Activated CD8-positive, alpha-beta T cell treated with anti-CD3 and anti-CD28 coated beads, Interleukin-2, amount 10 ng/mL, durations not matched to agents 7 days and 5 days (primary cell): ENCODE data around the gene CXCR4. TPM values are rescaled to one million over a fixed set of nuclear protein-coding genes. Genes with fewer than 3 reads are reported as not detected.

Experiments used
- ATAC-seq: fragments of 150-1000 bp; cut with Tn5 transposase; one replicate; pipeline ENCODE4 v1.10.0; 2021; ENCODE audit warnings: moderate library complexity
- CTCF ChIA-PET: fragments of 350-600 bp; sonication (Branson Sonifier 250); formaldehyde crosslinking; loops from one replicate; lab custom pipeline; 2021; ENCODE audit warnings: antibody characterized with exemption; lab: Charles Lee
- POLR2A ChIA-PET: fragments of 350-600 bp; sonication (Branson Sonifier 250); formaldehyde crosslinking; loops from one replicate; lab custom pipeline; 2021; ENCODE audit warnings: antibody characterized with exemption; lab: Charles Lee
- DNase-seq: peaks from one replicate; pipeline ENCODE4 v3.0.0-alpha.2; 2020
- H3K27ac Mint-ChIP-seq: one replicate; pipeline ENCODE4 v1.8.0; 2021; ENCODE audit warnings: mild to moderate bottlenecking, mixed read lengths
- H3K27me3 Mint-ChIP-seq: one replicate; pipeline ENCODE4 v1.8.0; 2021; ENCODE audit warnings: low read depth, mixed read lengths
- H3K36me3 Mint-ChIP-seq: one replicate; pipeline ENCODE4 v1.8.0; 2021; ENCODE audit warnings: low read depth, mixed read lengths
- H3K4me1 Mint-ChIP-seq: one replicate; pipeline ENCODE4 v1.8.0; 2021; ENCODE audit warnings: low read depth, mixed read lengths
- H3K4me3 Mint-ChIP-seq: one replicate; pipeline ENCODE4 v1.8.0; 2021; ENCODE audit warnings: mild to moderate bottlenecking, mixed read lengths
- H3K9me3 Mint-ChIP-seq: one replicate; pipeline ENCODE4 v1.8.0; 2022; ENCODE audit warnings: mixed read lengths; ENCODE audit not compliant: insufficient read depth
- total RNA-seq, 2 experiments: library from RNA; stranded (reverse); gene quantifications; one replicate each; pipeline ENCODE4 v1.2.3, GENCODE V29; 2021

The CXCR4 gene
- total RNA-seq, 2 experiments from 2014 or later: 219 to 226 TPM

DNA sequence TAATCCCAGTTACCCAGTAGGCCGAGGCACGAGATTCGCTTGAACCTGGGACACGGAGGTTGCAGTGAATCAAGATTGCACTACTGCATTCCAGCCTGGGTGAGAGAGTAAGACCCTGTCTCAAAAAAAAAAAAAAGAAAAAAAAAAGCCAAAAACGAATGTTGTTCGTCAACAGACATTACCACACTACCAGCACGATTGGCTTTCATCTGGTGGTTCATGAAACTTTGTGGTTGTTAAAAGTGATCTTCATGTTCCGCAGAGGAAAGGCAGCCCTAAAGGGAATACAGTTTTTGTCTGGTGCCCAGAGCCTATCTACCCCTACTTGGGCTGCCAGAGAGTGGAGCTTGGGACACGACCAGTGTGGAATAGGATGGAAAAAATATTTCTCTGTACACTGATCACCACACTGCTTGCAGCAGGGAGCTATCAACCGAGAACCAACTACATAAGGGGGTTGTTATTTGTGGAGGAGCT, 13.6 kb upstream of the CXCR4 start:
- ChIA-PET POLR2A (interaction anchor here (0.7 to 5.1 kb wide), 8 partner anchors 12 to 251 kb away, joined by 3 to 56 read pairs (median 6); partner anchors contain the start of gene CXCR4), CTCF (interaction anchor here (0.6 to 2.0 kb wide), 7 partner anchors 12 to 252 kb away, joined by 3 to 10 read pairs (median 3); no protein-coding TSS in a partner anchor)
- H3K36me3 Mint-ChIP-seq: peaks cover 8% of the 10 kb centered on the region
- no peaks in the 10 kb centered on the region for H3K9me3 Mint-ChIP-seq
- peaks cover 2% of the 10 kb centered on the region for H3K27me3 Mint-ChIP-seq
- peaks cover 97% of the 10 kb centered on the region for H3K4me1 Mint-ChIP-seq
- peak overlapping the region; percentile 88 for H3K27ac Mint-ChIP-seq
- ATAC-seq: peak; percentile 37
- DNase-seq: peak; percentile 69
- H3K4me3 Mint-ChIP-seq: peak overlapping the region; percentile 75

DNA sequence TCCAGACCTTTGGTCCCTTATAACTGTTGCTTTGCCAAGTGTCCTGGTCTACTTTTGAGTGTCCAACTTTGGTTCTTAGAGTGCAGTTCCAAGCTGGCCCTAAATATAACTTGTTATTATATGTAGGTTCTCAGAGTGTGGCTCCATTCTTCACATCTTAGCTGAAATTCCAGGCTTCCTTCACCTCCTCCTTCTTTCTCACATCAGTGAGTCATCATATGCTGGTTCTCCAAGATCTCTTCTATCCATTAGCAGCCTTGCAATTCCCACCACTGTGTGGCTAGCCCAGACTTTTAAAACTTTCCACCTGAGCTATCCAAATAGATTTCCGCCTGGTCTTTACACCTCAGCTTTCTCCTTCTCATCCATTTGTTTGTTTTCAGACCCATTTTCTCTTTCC, 12.6 kb upstream of the CXCR4 start:
- ATAC-seq: no peak
- Mint-ChIP-seq H3K36me3 (peaks cover 8% of the 10 kb centered on the region), H3K27ac (peak overlapping the region; percentile 88), H3K9me3 (no peaks in the 10 kb centered on the region), H3K4me3 (peak overlapping the region; percentile 1), H3K27me3 (peaks cover 3% of the 10 kb centered on the region), H3K4me1 (peaks cover 97% of the 10 kb centered on the region)
- ChIA-PET CTCF (interaction anchor here (0.9 to 2.4 kb wide), 9 partner anchors 11 to 254 kb away, joined by 3 to 11 read pairs (median 3); no protein-coding TSS in a partner anchor), POLR2A (interaction anchor here (0.8 to 5.1 kb wide), 8 partner anchors 11 to 217 kb away, joined by 3 to 47 read pairs (median 4); partner anchors contain the start of genes CXCR4 and DARS1)
- no peak for DNase-seq

DNA sequence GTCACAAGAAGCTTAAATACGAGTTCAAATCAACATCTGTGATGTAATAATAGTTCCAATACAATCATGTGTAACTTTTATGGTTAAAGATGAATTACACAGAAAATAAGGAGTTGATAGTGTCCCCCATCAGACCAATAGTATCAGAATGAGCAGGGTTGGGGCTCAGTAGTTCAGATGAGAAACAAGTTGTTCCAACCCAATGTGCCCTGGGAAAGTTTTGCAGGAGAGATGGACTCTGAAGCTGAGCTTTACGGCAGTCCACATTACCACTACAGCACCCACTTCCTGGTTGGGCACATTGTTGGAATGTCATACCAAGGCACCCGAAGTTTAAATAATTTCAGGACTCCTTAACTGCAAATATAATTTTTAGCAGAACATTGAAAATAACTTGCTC, 12.1 kb upstream of the CXCR4 start:
- peaks cover 8% of the 10 kb centered on the region for H3K36me3 Mint-ChIP-seq
- H3K9me3 Mint-ChIP-seq: no peaks in the 10 kb centered on the region
- peaks cover 3% of the 10 kb centered on the region for H3K27me3 Mint-ChIP-seq
- ChIA-PET CTCF (interaction anchor here (0.9 to 2.4 kb wide), 10 partner anchors 109 to 254 kb away, joined by 3 to 11 read pairs (median 3); no protein-coding TSS in a partner anchor), POLR2A (interaction anchor here (0.8 to 5.1 kb wide), 8 partner anchors 11 to 216 kb away, joined by 3 to 47 read pairs (median 4); partner anchors contain the start of genes CXCR4 and DARS1)
- peak overlapping the region; percentile 88 for H3K27ac Mint-ChIP-seq
- peak overlapping the region; percentile 53 for H3K4me3 Mint-ChIP-seq
- H3K4me1 Mint-ChIP-seq: peaks cover 97% of the 10 kb centered on the region
- DNase-seq: no peak
- no peak for ATAC-seq

DNA sequence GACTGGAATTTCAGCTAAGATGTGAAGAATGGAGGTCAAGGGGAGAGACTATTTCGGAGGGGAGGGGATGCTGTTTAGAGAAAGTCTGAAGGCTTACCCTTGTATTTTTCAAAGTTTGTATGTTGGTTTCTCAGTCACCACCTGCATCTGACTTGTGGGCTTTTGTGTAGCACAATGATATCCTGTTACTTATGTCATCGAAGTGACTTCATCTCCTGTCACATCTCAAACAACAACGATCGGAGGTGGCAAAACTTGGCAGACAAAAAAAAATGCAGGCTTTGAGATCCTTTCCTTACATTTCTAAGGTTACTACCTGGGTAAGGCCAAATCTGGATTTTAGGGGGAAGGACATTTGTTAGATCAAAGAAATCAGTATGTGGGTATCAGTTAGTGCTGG, 11.7 kb upstream of the CXCR4 start:
- Mint-ChIP-seq H3K27ac (peak overlapping the region; percentile 88), H3K4me1 (peaks cover 97% of the 10 kb centered on the region), H3K9me3 (no peaks in the 10 kb centered on the region), H3K4me3 (peak overlapping the region; percentile 53), H3K36me3 (peaks cover 8% of the 10 kb centered on the region), H3K27me3 (peaks cover 3% of the 10 kb centered on the region)
- ChIA-PET CTCF (interaction anchor here (0.7 to 2.4 kb wide), 9 partner anchors 109 to 332 kb away, joined by 3 to 11 read pairs (median 3); no protein-coding TSS in a partner anchor), POLR2A (interaction anchor here (0.8 to 5.1 kb wide), 8 partner anchors 10 to 216 kb away, joined by 3 to 47 read pairs (median 4); partner anchors contain the start of genes CXCR4 and DARS1)
- peak; percentile 43 for ATAC-seq
- DNase-seq: peak; percentile 64

DNA sequence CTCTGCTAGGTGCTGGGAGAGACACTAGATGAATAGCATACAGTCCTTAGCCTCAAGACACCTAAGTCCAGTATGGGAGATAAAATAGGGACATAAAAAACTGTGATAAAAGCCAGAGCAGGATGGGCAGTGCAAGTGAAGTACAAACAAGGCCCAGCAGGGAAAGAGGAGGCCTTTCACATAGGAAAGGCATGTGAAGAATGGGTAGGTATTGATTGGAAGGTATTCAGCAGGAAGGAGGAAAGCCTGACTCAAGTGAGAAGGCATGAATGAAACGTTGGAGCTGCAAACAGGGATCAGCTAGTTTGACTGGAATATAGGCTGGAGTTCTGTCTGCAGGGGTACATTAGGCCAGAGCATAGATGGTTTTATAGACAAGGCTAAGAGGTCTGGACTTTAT, 11.0 kb upstream of the CXCR4 start:
- Mint-ChIP-seq H3K36me3 (peaks cover 8% of the 10 kb centered on the region), H3K4me3 (no peak overlapping the region), H3K27me3 (peaks cover 3% of the 10 kb centered on the region), H3K4me1 (peaks cover 97% of the 10 kb centered on the region), H3K9me3 (no peaks in the 10 kb centered on the region), H3K27ac (peak overlapping the region; percentile 88)
- no peak for ATAC-seq
- ChIA-PET POLR2A (interaction anchor here (0.8 to 5.1 kb wide), 5 partner anchors 8 to 198 kb away, joined by 3 to 47 read pairs (median 5); partner anchors contain the start of gene CXCR4), CTCF (interaction anchor here (0.7 to 2.4 kb wide), 6 partner anchors 15 to 331 kb away, joined by 3 to 11 read pairs (median 3); no protein-coding TSS in a partner anchor)
- DNase-seq: no peak

DNA sequence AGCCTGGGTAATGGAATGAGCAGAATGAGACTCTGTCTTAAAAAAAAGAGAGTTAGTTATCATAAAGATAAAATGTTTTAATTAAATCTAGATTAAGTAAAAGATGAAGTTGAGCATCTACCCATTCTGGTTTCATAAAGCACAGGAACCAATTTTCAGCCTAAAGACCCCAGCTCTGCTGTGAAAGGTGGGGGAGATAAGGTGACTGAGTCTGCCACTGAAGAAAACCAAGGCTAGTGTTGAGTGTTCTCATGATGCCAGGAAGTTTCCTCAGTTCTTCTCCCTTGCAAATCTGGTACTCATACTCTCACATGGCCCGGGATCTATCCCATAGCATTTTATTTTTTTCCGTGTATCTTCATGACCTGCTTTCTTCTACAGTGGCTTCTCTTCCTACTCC, 10.4 kb upstream of the CXCR4 start:
- H3K9me3 Mint-ChIP-seq: no peaks in the 10 kb centered on the region
- H3K27me3 Mint-ChIP-seq: peaks cover 3% of the 10 kb centered on the region
- H3K27ac Mint-ChIP-seq: no peak overlapping the region
- POLR2A ChIA-PET: interaction anchor here (0.7 to 5.1 kb wide), 4 partner anchors 8 to 129 kb away, joined by 3 to 47 read pairs (median 22); partner anchors contain the start of gene CXCR4
- DNase-seq (no peak), ATAC-seq (no peak)
- peaks cover 8% of the 10 kb centered on the region for H3K36me3 Mint-ChIP-seq
- peaks cover 96% of the 10 kb centered on the region for H3K4me1 Mint-ChIP-seq
- no peak overlapping the region for H3K4me3 Mint-ChIP-seq
- CTCF ChIA-PET: interaction anchor here (1.0 to 1.5 kb wide), 4 partner anchors 15 to 331 kb away, joined by 3 to 4 read pairs (median 3); no protein-coding TSS in a partner anchor

DNA sequence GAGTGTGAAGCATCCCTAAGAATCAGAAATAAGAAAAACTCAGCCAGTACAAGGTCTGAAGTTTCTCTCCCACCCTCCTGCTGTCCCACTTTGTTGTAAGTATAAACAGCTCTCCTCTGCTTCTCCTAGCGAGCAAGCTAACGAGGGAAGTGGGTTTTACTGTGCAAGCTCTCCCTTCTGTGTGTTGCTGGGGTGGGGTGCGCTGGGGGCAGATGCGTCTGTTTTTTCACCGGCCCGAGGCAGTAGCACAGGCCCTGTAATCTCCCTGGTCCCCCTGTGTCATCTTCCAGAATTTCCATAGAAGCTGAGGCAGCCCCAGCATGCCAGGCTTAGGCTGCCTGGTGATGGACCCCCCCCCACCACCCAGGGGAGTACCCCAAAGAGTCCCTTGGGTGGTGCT, 9.4 kb upstream of the CXCR4 start:
- no peak for DNase-seq
- ChIA-PET CTCF (interaction anchor here (1.1 to 1.5 kb wide), 2 partner anchors 16 to 251 kb away, joined by 3 to 4 read pairs; no protein-coding TSS in a partner anchor), POLR2A (interaction anchor here (1.9 to 4.3 kb wide), 2 partner anchors 8 to 9 kb away, joined by 5 to 40 read pairs; partner anchors contain the start of gene CXCR4)
- Mint-ChIP-seq H3K4me3 (no peak overlapping the region), H3K27me3 (peaks cover 3% of the 10 kb centered on the region), H3K27ac (no peak overlapping the region), H3K4me1 (peaks cover 94% of the 10 kb centered on the region), H3K9me3 (no peaks in the 10 kb centered on the region), H3K36me3 (peaks cover 8% of the 10 kb centered on the region)
- ATAC-seq: no peak

DNA sequence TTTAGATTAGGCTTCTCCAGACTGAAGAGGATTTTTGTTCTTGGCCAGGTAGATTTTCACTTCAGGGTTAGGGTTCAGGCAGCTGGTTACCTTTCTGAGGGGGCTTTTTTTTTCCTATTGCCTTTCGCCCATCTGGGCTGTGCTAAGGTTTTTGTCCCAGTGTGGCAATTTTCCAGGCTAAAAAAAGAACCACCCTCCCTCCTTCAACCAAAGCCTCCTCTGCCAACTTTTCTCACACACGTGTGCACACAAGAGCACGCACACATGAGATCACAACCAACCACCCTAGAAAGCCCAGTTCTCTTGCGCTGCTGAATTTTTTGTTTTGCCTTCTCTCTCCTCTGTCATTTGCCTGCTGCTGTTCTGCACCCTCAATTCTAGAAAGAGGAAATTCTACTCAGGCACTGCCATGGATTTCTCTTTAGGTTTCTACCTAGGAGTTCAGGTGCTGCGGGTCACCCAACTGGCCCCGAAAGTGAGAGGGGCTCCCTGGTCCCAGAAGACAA, 8.5 kb upstream of the CXCR4 start:
- CTCF ChIA-PET: interaction anchor here (1.3 to 1.9 kb wide), 2 partner anchors 251 to 258 kb away, joined by 3 to 9 read pairs; no protein-coding TSS in a partner anchor
- H3K9me3 Mint-ChIP-seq: no peaks in the 10 kb centered on the region
- H3K4me1 Mint-ChIP-seq: peaks cover 90% of the 10 kb centered on the region
- POLR2A ChIA-PET: no interaction called here
- ATAC-seq (no peak), DNase-seq (no peak)
- peaks cover 3% of the 10 kb centered on the region for H3K27me3 Mint-ChIP-seq
- peaks cover 8% of the 10 kb centered on the region for H3K36me3 Mint-ChIP-seq
- no peak overlapping the region for H3K27ac Mint-ChIP-seq
- no peak overlapping the region for H3K4me3 Mint-ChIP-seq

DNA sequence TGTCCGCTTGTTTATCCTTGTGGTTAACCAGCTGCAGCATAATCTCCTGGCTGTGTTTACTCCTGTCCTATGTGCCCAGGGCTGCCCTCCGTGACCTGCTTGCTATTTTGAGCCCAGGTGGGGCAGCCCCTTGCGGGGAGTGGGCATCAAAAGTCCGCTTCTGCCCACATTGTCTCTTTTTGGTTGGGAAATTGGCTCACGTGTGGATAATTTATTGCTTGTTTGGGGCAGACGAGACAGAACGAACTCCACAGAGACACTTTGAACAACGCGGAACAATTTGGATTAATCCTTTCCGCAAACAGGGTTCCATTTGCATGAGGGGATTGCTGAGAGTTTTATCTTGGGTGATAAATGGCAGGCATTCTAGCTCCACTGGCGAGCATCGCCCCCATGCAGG, 8.1 kb upstream of the CXCR4 start:
- peaks cover 6% of the 10 kb centered on the region for H3K27me3 Mint-ChIP-seq
- no peak overlapping the region for H3K4me3 Mint-ChIP-seq
- DNase-seq (no peak), ATAC-seq (no peak)
- H3K36me3 Mint-ChIP-seq: peaks cover 8% of the 10 kb centered on the region
- no peaks in the 10 kb centered on the region for H3K9me3 Mint-ChIP-seq
- ChIA-PET POLR2A (interaction anchor here (1.0 to 4.0 kb wide), 4 partner anchors 7 to 142 kb away, joined by 3 to 13 read pairs (median 8); no protein-coding TSS in a partner anchor), CTCF (interaction anchor here (0.7 to 1.9 kb wide), 6 partner anchors 8 to 259 kb away, joined by 3 to 9 read pairs (median 4); no protein-coding TSS in a partner anchor)
- no peak overlapping the region for H3K27ac Mint-ChIP-seq
- H3K4me1 Mint-ChIP-seq: peaks cover 90% of the 10 kb centered on the region

DNA sequence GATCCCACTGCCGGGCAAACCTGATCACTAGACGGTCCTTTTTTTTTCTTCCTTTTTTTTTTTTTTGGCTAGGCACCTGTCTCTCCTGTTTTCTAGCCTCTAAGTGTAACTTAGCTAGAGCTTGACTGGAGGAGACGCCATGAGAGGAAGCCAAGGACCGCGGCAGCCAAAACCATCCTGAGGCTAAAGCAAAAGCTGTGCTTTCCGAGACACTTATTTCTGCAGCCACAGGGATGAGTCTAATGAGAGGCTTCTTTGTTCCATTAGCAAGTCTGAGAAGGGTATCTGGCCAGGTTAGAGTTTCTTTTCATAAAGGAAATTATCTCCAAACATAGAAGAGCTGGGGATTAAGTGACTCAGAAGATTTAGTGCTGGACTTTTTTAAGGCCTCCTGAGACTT, 7.3 kb upstream of the CXCR4 start:
- ChIA-PET POLR2A (interaction anchor here (1.0 to 4.0 kb wide), 4 partner anchors 8 to 141 kb away, joined by 3 to 13 read pairs (median 8); no protein-coding TSS in a partner anchor), CTCF (interaction anchor here (0.7 to 1.9 kb wide), 6 partner anchors 9 to 260 kb away, joined by 3 to 9 read pairs (median 4); no protein-coding TSS in a partner anchor)
- Mint-ChIP-seq H3K4me1 (peaks cover 86% of the 10 kb centered on the region), H3K9me3 (no peaks in the 10 kb centered on the region), H3K27me3 (peaks cover 10% of the 10 kb centered on the region), H3K36me3 (peaks cover 3% of the 10 kb centered on the region), H3K4me3 (peak overlapping the region; percentile 6), H3K27ac (peak overlapping the region; percentile 39)
- DNase-seq (no peak), ATAC-seq (no peak)

DNA sequence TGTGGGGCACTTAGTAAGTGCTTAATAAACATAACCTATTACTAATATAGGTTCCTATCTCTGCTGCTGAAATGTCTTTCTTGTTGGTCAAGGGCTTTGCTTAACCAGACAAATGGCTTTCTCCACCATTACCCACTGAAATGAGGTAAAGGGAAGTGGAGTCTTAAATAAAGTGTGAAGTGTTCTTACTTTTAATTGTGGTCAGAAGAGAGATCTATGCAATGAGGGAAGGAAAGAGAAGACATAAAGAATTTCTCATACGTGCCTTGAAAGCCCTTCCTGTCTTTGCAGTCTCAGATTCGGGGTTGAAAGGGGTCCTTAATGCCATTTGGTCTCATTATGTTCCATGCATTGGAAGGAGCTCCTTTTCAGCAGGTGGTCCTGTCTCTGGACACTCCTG, 6.9 kb upstream of the CXCR4 start:
- Mint-ChIP-seq H3K27me3 (peaks cover 10% of the 10 kb centered on the region), H3K9me3 (no peaks in the 10 kb centered on the region), H3K27ac (peak overlapping the region; percentile 39), H3K36me3 (peaks cover 3% of the 10 kb centered on the region), H3K4me1 (peaks cover 85% of the 10 kb centered on the region), H3K4me3 (no peak overlapping the region)
- ChIA-PET CTCF (interaction anchor here (1.0 to 1.9 kb wide), 5 partner anchors 9 to 260 kb away, joined by 3 to 9 read pairs (median 4); no protein-coding TSS in a partner anchor), POLR2A (interaction anchor here (0.5 to 4.0 kb wide), 5 partner anchors 8 to 248 kb away, joined by 3 to 13 read pairs (median 4); no protein-coding TSS in a partner anchor)
- DNase-seq: no peak
- no peak for ATAC-seq
